SU-DHL-6 (cell line): ENCODE data around the gene COL6A1.
"Not testable (repeated sequence)": the region's sequence is repeated elsewhere in the genome, so short reads cannot be mapped to it uniquely, and the experiment has no call there.

ENCODE experiments used
- EZH2phosphoT487 ChIP-seq: fragments of 200-600 bp; sonication (generic), shearing (Covaris generic); conservative IDR thresholded peaks from 2 replicates; pipeline ENCODE4 v1.6.1; 2018; ENCODE audit warnings: mild to moderate bottlenecking, antibody characterized with exemption, low read length, moderate library complexity, mixed read lengths
- TF ChIP-seq, protein P1 (sequence below): fragments of 200-600 bp; sonication (generic); IDR thresholded peaks from one replicate; pipeline ENCODE4 v1.5.1; 2017; ENCODE audit warnings: antibody characterized with exemption, mild to moderate bottlenecking, low read length, moderate library complexity; ENCODE audit not compliant: insufficient read depth, poor library complexity, severe bottlenecking

DNA sequence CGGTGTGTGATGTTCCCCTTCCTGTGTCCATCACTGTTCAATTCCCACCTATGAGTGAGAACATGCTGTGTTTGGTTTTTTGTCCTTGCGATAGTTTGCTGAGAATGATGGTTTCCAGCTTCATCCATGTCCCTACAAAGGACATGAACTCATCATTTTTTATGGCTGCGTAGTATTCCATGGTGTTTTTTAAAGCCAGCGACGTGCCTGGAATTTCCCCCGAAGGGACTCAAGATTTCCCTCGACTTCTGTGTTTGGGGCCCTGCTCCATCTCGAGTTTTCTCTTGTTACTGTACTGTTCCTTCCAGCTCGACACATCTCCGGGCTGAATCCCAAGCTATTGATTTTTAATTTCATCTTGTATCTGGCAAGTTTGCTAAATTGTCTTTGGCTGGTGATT, 29.0 kb upstream of the COL6A1 start:
- TF ChIP-seq, protein P1, sequence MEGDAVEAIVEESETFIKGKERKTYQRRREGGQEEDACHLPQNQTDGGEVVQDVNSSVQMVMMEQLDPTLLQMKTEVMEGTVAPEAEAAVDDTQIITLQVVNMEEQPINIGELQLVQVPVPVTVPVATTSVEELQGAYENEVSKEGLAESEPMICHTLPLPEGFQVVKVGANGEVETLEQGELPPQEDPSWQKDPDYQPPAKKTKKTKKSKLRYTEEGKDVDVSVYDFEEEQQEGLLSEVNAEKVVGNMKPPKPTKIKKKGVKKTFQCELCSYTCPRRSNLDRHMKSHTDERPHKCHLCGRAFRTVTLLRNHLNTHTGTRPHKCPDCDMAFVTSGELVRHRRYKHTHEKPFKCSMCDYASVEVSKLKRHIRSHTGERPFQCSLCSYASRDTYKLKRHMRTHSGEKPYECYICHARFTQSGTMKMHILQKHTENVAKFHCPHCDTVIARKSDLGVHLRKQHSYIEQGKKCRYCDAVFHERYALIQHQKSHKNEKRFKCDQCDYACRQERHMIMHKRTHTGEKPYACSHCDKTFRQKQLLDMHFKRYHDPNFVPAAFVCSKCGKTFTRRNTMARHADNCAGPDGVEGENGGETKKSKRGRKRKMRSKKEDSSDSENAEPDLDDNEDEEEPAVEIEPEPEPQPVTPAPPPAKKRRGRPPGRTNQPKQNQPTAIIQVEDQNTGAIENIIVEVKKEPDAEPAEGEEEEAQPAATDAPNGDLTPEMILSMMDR = not testable (repeated sequence)
- TF ChIP-seq EZH2phosphoT487 = not testable (repeated sequence)
